ENCODE data around the gene CCDC190.

- no peak for TF ChIP-seq TAF1 (IDR thresholded peaks at IDR 0.05; ENCODE audit: borderline replicate concordance, low read depth, low read length)
- no peak; the same call in 1 of the 2 replicates for TF ChIP-seq FOXM1 (IDR thresholded peaks at IDR 0.05; ENCODE audit: low read depth)
- TF ChIP-seq CTCF (IDR thresholded peaks at IDR 0.05) = no peak
- no peak for TF ChIP-seq GATA2 (CRISPR knock-in tag; IDR thresholded peaks at IDR 0.05)
- peak; percentile 54; the same call in 1 of the 2 replicates for TF ChIP-seq POLR2AphosphoS5 (IDR thresholded peaks at IDR 0.05; ENCODE audit: low read depth, low read length)
Measured at GRCh38 chr1:162905174-162906158, 44.5 kb upstream of the CCDC190 start.

Data from SK-N-SH (cell line).